HCT116 (cell line): ENCODE data around the gene TFIP11.

Source experiments
- CEBPB ChIP-seq: IDR thresholded peaks from 2 replicates; pipeline ENCODE4 v1.6.1; 2012; ENCODE audit warnings: low read depth
- CTCF ChIP-seq, 3 experiments: fragments of 200-600 bp in 1 of 3; sonication (generic) in 1 of 3; IDR thresholded peaks in 2 of 3; conservative IDR thresholded peaks in 1 of 3; 2 replicates each; pipeline ENCODE4 v1.5.1; 2012 to 2017; ENCODE audit warnings: low read depth in 2 of 3, low read length in 2 of 3, antibody characterized with exemption in 1 of 3, borderline replicate concordance in 1 of 3, control low read depth in 1 of 3, mild to moderate bottlenecking in 1 of 3, mixed read lengths in 1 of 3, mixed run types in 1 of 3, moderate library complexity in 1 of 3; ENCODE audit not compliant: insufficient read depth in 1 of 3
- EZH2 ChIP-seq: fragments of 200-600 bp; sonication (generic); IDR thresholded peaks from 2 replicates; pipeline ENCODE4 v1.6.1; 2017; ENCODE audit warnings: antibody characterized with exemption, mixed run types
- MAX ChIP-seq: IDR thresholded peaks from 2 replicates; pipeline ENCODE4 v1.6.1; 2012
- POLR2A ChIP-seq: IDR thresholded peaks from 2 replicates; pipeline ENCODE4 v1.7.0; 2011; ENCODE audit warnings: borderline replicate concordance; ENCODE audit not compliant: insufficient read depth, insufficient read length; ENCODE audit errors: extremely low read depth
- POLR2AphosphoS5 ChIP-seq: IDR thresholded peaks from 2 replicates; pipeline ENCODE4 v1.6.1; 2011; ENCODE audit warnings: mild to moderate bottlenecking, low read depth, low read length, moderate library complexity

GRCh38 chr22:26476705-26477340, 35.5 kb downstream of the TFIP11 start:
- TF ChIP-seq POLR2AphosphoS5, result no peak
- TF ChIP-seq EZH2, result no peak
- TF ChIP-seq POLR2A, result no peak
- no peak for TF ChIP-seq CTCF (IDR thresholded peaks at IDR 0.05 in 2 of 3, conservative IDR thresholded peaks at IDR 0.05 in 1 of 3; ENCODE audit: borderline replicate concordance in 1 of 3, insufficient read depth in 1 of 3, low read depth in 2 of 3, low read length in 2 of 3)
- TF ChIP-seq MAX, result no peak
- no peak for TF ChIP-seq CEBPB
